IPS-11a (cell line): ENCODE data around the gene PTPRD.

ENCODE experiments used
- H3K4me3 ChIP-seq: one replicate; pipeline ENCODE4 v1.5.1; 2013; ENCODE audit warnings: low read depth, low read length, control low read depth

Gene PTPRD

DNA sequence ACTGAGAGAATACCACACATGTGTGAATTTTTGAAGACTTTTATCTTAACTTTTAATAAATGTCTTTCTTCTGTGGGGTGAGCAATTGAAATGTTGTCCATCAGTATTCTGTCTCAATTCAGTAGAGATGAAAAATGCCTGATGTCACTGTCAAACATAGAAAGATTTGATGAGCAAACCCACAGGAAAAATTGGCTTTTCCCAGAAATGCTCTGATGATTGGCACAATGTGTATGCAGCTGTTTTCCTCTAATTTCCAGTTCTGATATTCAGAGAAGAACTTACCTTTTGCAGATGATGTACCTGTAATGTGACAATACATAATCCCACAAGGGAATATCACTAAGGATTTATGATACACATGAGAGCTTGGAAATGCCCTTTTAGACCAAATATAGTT, 340.0 kb downstream of the PTPRD start:
- no peak overlapping the region for H3K4me3 ChIP-seq

GRCh38 chr9:10268531-10269485, 344.0 kb downstream of the PTPRD start:
- H3K4me3 ChIP-seq, result no peak overlapping the region

DNA sequence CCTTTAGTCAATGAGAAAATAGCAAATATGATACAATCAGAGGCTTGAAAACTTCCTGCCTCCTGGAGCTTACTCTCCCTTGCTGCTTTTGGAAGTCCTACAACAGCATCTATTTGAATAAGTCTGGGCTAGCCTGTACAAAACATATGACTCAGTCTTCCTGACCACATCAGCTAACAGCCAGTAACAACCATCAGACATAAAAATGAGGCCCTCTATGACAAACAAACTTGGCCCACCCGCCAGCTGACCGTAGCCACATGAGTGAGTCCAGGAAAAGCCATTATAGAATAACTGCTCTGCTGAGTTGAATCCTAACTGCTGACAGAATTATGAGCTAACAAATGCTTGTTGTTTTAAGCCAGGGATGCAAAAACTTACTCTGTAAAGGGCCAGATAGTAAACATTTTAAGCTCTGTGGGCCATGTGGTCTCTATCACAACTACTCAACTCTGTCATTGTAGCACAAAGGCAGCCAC, 347.6 kb downstream of the PTPRD start:
- H3K4me3 ChIP-seq, result no peak overlapping the region

DNA sequence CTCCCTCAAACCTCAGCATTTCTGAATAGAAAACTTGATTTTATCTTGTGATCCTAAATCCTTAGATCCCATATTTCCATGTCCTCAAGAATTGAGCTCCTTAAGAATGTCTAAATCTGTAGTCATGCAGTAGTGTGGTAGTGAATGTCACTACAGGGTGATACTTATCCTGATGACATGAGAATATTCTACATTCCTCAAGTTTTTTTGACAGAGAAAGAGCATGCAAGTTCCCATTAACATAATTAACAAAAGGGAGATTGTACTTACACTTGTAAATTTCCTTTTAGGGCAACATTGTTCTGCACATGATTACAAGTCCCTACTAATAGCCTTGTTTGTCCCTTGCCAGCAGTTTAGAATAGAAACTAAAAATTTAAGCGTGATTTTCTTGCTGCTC, 352.3 kb downstream of the PTPRD start:
- H3K4me3 ChIP-seq, result no peak overlapping the region

DNA sequence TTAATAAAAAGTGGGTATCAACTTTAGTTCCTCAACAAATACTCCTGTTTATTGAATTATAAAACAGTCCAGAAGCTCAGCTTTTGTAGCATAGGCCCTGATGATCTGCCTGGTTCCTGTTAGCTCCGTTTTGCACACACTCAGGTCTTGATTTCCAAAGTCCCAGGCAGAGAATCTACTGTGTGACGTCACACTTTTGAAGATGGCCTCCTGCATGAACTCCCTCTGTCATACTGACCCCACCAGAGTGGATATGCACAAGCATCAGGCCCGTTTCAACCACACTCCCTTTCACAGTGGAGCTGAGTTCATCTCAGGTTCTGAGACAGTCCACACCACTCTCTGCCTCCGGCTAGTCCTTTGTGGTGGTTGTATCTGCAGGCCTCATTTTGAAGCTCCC, 353.1 kb downstream of the PTPRD start:
- H3K4me3 ChIP-seq, result no peak overlapping the region

- H3K4me3 ChIP-seq, result no peak overlapping the region
These were observed 357.0 kb downstream of the PTPRD start for GRCh38 chr9:10255758-10256157.

- no peak overlapping the region for H3K4me3 ChIP-seq
These were observed 358.5 kb downstream of the PTPRD start for GRCh38 chr9:10254338-10254737.

DNA sequence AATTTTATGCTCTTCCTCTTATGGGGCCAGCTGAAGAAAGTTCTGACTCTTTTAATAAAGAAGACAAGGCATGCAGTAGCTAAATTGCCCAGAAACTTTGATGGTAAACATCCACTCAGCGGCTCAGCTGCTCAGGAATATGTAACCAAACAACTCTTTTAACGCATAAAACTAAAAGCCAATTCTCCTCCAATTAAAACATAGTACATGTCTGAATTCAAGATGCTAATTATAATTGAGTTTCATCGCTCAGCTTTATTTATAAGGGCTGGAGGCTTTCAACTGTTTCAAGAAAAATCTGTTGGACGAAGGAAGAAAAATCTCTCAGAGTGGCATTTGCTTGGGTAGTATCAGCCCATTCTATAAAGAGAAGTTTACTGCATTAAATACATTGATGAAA, 359.5 kb downstream of the PTPRD start:
- no peak overlapping the region for H3K4me3 ChIP-seq

DNA sequence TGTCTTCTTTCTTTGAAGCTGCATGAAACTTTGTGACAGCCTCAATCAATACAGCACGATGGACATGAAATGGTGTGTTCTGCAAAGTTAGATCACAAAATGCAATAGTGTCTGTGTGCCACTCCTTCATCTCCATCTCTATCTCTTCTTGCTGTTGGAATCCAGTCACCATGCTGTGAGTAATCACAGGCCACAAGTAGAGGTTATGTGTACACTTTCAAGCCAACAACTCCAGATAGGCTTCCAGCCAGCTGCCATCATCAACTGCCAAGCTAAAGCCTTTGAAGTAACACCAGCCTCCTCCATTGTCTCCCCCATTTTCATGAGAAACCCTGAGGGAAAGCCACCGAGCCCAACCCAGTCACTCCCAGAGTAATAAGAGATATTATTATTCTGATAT, 360.6 kb downstream of the PTPRD start:
- H3K4me3 ChIP-seq, result no peak overlapping the region

- H3K4me3 ChIP-seq, result no peak overlapping the region
These were observed 361.3 kb downstream of the PTPRD start for GRCh38 chr9:10251490-10251889.

DNA sequence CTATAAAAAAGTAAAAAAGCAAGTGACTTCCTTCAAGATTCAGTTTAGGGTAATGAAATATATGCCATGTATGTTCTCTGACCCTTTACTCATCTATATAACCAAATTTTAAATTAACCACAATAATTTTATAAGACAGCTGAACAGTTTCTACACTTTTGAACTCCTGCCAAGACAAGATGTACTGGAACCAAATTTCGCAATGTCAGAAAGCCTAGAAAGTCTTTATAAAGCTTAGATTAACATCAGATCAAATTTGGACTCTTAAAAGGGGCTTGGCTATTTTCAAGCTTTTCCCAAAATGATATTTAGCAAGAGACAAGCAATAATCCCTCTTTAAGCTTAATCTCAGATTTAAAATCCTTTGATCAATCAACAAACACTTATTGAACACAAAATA, 362.6 kb downstream of the PTPRD start:
- H3K4me3 ChIP-seq, result no peak overlapping the region

- no peak overlapping the region for H3K4me3 ChIP-seq
These were observed 363.9 kb downstream of the PTPRD start for GRCh38 chr9:10248890-10249289.

- no peak overlapping the region for H3K4me3 ChIP-seq
These were observed 370.5 kb downstream of the PTPRD start for GRCh38 chr9:10242255-10242654.

GRCh38 chr9:10238087-10238486, 374.7 kb downstream of the PTPRD start:
- no peak overlapping the region for H3K4me3 ChIP-seq

DNA sequence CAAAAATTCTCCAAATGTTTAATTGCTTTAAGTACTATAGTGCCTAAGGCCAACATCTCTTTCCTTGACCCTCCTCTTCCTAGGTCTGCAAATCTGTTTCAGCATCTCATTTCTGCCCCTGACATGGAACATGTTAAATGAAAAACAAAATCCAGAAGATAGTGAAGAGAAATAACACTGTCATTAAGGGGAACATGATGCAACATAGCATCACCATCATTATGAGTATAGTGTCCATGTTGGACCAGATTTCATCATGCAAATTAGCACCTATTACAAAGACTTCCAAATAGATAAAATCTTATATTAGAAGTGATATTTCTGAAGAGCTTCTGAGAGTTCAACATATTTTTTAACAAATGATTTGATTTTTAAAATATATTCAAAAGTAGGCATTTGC, 375.2 kb downstream of the PTPRD start:
- H3K4me3 ChIP-seq, result no peak overlapping the region

DNA sequence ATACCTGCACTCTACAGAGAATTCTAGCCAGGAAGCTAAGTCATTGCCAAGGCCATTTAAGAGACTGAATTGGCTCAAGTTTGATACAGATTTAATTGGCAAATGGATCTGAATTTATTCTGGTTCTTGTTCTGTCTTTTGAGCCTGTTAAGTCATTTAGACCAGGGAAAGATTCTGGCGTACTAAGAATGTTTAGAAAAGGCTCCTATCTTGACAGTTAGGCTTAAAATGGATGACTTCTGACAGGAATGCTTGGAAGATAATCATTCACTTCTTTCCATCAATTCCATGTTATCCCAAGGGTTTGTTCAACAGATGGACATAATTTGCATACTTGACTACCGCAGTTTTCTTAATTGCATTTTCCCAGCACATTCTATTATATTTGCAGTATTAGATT, 376.6 kb downstream of the PTPRD start:
- H3K4me3 ChIP-seq, result no peak overlapping the region

- no peak overlapping the region for H3K4me3 ChIP-seq
These were observed 377.4 kb downstream of the PTPRD start for GRCh38 chr9:10235376-10235775.

DNA sequence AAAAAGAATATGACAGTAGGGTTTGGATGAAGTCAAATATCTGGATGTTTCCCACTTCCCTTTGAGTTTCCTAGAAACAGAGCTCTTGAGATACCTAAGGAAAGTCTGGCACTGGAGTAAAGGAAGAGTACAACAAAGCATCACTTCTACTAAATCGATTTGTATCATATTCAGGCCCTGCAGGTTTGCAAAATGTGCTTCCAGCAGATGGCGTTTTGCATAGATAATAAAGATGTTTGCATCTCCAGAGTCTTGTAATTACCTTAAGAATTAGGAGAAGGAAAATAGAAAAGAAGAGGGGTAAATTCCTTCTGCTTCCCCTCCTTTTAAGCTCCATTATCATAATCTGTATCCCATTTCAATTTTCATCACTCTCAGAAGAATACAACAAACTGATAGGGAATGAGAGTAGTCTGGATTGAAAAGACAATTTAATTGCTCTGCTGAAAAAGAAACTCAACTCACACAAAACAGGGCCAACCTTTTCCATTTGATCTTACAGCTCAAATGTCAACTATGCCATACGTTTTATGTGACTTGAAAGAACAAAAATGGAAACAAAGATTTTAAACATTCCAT, 380.4 kb downstream of the PTPRD start:
- no peak overlapping the region for H3K4me3 ChIP-seq

GRCh38 chr9:10230512-10230911, 382.3 kb downstream of the PTPRD start:
- no peak overlapping the region for H3K4me3 ChIP-seq

DNA sequence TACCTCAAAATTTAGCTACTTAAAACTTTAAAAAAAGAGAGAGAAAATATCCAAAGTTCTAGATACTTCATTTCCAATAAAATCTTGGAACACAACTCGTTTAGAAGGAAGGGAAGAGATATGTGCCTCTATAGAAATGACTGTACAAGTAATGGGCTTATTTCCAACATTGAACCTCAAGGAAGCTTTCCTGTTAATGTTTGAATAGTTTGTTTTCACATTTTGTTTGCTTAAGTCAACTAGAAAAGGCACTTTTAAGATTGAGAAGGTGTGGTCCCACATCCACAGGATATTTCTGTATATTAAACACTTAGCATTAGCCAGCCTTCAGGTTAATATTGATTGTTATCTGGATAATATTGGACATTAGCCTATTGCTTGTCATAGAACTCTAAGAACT, 384.7 kb downstream of the PTPRD start:
- H3K4me3 ChIP-seq, result no peak overlapping the region

DNA sequence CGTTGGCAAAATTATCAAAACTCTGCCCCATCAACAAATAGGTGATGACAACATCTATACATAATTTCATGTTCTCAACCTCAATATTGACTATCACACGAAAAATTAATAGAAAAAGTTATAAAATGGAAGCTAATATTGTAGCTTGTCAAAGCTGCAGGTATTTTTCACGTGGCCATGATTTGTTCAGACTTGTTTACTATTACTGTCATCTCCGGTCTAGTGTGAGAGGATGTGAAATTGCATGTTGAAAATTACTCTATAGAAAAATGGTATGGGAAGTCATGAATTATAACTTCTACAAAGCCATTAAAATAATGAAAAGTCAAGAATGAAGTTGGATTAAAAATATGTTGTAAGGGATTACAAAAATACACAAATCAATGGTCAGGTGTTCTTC, 385.8 kb downstream of the PTPRD start:
- H3K4me3 ChIP-seq, result no peak overlapping the region

DNA sequence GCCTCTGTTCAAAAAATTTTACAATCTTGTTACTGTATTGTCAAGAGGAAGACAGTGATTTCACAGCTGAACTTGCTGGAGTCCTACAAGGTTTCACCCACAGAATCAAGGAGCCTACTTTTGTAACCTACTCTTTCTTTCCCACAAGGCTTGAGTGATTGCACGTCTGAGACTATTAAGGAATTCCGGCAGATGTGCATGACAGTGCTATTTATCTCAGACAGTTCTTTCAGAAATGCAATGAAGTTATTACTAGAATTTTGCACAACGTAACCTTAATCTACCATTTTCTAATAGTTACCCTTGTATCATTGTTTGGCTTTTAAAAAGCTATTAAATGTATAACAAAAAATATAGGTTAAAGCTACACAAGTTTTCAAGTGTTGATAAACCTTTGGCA, 400.1 kb downstream of the PTPRD start:
- no peak overlapping the region for H3K4me3 ChIP-seq
